ENCODE data around the gene CNGA3. TPM values are rescaled to one million over a fixed set of nuclear protein-coding genes. Genes with fewer than 3 reads are reported as not detected.

Gene CNGA3
- total and polyA plus RNA-seq, 3 experiments from 2014 or later: not detected

- Histone ChIP-seq H3K9me3 (ENCODE audit: low read length) (no peaks in the 10 kb centered on the region), H3K4me1 (ENCODE audit: insufficient read depth, low read length) (no peaks in the 10 kb centered on the region), H3K27me3 (ENCODE audit: insufficient read depth, low read length, poor library complexity, severe bottlenecking) (no peaks in the 10 kb centered on the region), H3K4me3 (ENCODE audit: low read length) (no peak overlapping the region), H3K27ac (ENCODE audit: low read depth, low read length) (no peak overlapping the region), H3K36me3 (ENCODE audit: insufficient read depth, low read length) (no peaks in the 10 kb centered on the region)
- H3K27me3 Mint-ChIP-seq: peaks cover 4 to 29% of the 10 kb centered on the region in 2 donors
- H3K9me3 Mint-ChIP-seq: no peaks in the 10 kb centered on the region
- no peaks in the 10 kb centered on the region for H3K36me3 Mint-ChIP-seq
- H3K4me3 Mint-ChIP-seq: no peak overlapping the region
- ChIA-PET POLR2A (no interaction called here), CTCF (interaction anchor here (1.6 kb wide), 1 partner anchor 583 kb away, joined by 5 read pairs; no protein-coding TSS in a partner anchor)
- H3K27ac Mint-ChIP-seq: no peak overlapping the region
- peaks cover 0 to 3% (median 0%) of the 10 kb centered on the region in 3 donors for H3K4me1 Mint-ChIP-seq
- DNase-seq: no peak
These were observed 43.0 kb downstream of the CNGA3 start for GRCh38 chr2:98389251-98389605.

- no peaks in the 10 kb centered on the region for H3K36me3 Mint-ChIP-seq
- Histone ChIP-seq H3K4me1 (ENCODE audit: insufficient read depth, low read length) (no peaks in the 10 kb centered on the region), H3K36me3 (ENCODE audit: insufficient read depth, low read length) (no peaks in the 10 kb centered on the region), H3K27ac (ENCODE audit: low read depth, low read length) (no peak overlapping the region), H3K9me3 (ENCODE audit: low read length) (no peaks in the 10 kb centered on the region), H3K4me3 (ENCODE audit: low read length) (no peak overlapping the region), H3K27me3 (ENCODE audit: insufficient read depth, low read length, poor library complexity, severe bottlenecking) (no peaks in the 10 kb centered on the region)
- H3K27ac Mint-ChIP-seq: no peak overlapping the region
- peaks cover 3 to 30% of the 10 kb centered on the region in 2 donors for H3K27me3 Mint-ChIP-seq
- no peaks in the 10 kb centered on the region for H3K4me1 Mint-ChIP-seq
- H3K9me3 Mint-ChIP-seq: no peaks in the 10 kb centered on the region
- POLR2A ChIA-PET: no interaction called here
- no peak overlapping the region for H3K4me3 Mint-ChIP-seq
- DNase-seq: no peak
- CTCF ChIA-PET: no interaction called here
These were observed 44.6 kb downstream of the CNGA3 start for GRCh38 chr2:98390571-98391476.

DNA sequence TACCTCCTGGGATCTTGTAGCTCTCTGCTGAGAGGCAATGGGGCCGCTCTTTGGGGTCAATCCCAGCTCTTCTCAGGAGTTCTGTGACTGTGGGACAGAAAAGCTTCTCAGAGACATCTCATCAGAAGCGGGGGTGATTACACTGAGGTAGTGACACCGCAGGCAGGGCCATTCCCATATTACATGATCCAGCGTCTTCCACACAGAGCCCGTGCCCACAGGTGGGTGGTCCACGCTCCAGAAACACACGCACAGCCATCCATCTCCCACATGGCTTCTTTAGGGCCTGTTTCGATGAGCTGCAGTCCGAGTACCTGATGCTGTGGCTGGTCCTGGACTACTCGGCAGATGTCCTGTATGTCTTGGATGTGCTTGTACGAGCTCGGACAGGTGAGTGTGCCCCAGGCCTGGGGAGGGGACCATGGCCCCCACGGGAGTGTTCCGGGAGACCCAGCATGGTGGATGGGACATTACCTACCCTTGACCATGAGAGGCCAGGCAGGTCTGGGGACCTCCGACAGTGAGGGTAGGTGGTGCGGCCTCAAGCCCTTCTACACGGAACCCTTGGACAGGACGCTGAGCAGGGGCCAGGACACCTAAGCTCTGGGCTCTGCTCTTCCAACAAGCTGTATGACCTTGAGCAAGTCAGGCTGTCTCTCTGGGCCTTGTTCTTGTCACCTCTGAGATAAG is 45.5 kb downstream of the CNGA3 start:
- Histone ChIP-seq H3K36me3 (ENCODE audit: insufficient read depth, low read length) (no peaks in the 10 kb centered on the region), H3K4me3 (ENCODE audit: low read length) (no peak overlapping the region), H3K9me3 (ENCODE audit: low read length) (no peaks in the 10 kb centered on the region), H3K27ac (ENCODE audit: low read depth, low read length) (no peak overlapping the region), H3K27me3 (ENCODE audit: insufficient read depth, low read length, poor library complexity, severe bottlenecking) (no peaks in the 10 kb centered on the region), H3K4me1 (ENCODE audit: insufficient read depth, low read length) (no peaks in the 10 kb centered on the region)
- no peaks in the 10 kb centered on the region for H3K9me3 Mint-ChIP-seq
- H3K36me3 Mint-ChIP-seq: no peaks in the 10 kb centered on the region
- ChIA-PET CTCF (interaction anchor here (1.3 kb wide), 1 partner anchor 73 kb away, joined by 4 read pairs; no protein-coding TSS in a partner anchor), POLR2A (no interaction called here)
- DNase-seq: no peak
- no peak overlapping the region for H3K4me3 Mint-ChIP-seq
- no peak overlapping the region for H3K27ac Mint-ChIP-seq
- peaks cover 6 to 31% of the 10 kb centered on the region in 2 donors for H3K27me3 Mint-ChIP-seq
- H3K4me1 Mint-ChIP-seq: no peaks in the 10 kb centered on the region

DNA sequence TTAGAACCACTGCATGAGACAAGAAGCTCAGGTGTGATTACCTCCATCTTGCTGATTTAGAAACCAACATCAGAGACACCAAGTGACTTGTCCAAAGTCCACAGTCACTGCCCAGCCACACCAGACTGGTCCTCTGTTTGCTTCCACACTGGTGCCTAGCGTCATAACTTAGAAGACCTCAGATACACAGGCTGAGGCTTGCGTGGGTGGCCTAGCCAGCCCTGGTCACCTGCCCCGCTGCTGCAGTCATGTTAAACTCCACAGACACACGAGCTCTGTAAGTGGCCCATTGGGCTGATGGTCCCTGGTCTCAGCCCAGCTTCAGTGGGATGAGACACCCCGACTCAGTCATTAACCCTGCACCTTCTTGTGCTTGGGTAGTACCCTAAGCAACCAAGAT is 47.1 kb downstream of the CNGA3 start:
- H3K9me3 Mint-ChIP-seq: no peaks in the 10 kb centered on the region

DNA sequence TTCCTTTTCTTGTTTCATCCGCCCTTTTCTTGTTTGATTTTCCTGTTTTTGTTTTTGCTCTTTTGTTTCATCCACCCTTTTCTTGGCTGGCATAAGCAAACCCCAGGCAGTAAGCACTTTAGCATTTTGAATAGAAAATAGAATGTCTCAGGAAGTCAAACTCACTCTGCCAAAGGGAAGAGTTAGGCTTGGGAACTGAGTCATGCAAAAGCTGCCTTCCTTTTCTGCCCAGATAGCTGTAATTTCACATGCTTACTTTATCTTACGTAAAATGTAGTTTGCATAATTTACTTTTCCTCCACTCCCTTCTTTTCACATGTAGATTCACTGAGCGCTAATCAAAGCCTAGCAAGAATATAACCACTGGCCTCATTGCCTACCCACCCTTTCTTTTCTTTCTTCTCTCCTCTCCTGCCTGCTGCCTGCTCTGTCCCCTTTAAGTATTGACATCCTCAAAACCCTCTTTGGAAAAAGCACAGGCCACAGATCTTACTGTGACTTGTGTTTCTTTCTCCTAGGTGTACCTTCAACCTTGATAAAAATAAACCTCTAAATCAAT is 48.4 kb downstream of the CNGA3 start:
- POLR2A ChIA-PET: no interaction called here
- H3K36me3 Mint-ChIP-seq: no peaks in the 10 kb centered on the region
- no peaks in the 10 kb centered on the region for H3K36me3 ChIP-seq (ENCODE audit: insufficient read depth, low read length)
- no peaks in the 10 kb centered on the region for H3K9me3 Mint-ChIP-seq
- H3K9me3 ChIP-seq (ENCODE audit: low read length): no peaks in the 10 kb centered on the region
- no peak overlapping the region for H3K4me3 Mint-ChIP-seq
- CTCF ChIA-PET: no interaction called here
- H3K4me1 Mint-ChIP-seq: no peaks in the 10 kb centered on the region
- no peak overlapping the region for H3K27ac ChIP-seq (ENCODE audit: low read depth, low read length)
- DNase-seq: no peak
- no peaks in the 10 kb centered on the region for H3K4me1 ChIP-seq (ENCODE audit: insufficient read depth, low read length)
- no peak overlapping the region for H3K4me3 ChIP-seq (ENCODE audit: low read length)
- H3K27me3 Mint-ChIP-seq: peaks cover 14 to 49% of the 10 kb centered on the region in 2 donors
- H3K27me3 ChIP-seq (ENCODE audit: insufficient read depth, low read length, poor library complexity, severe bottlenecking): no peaks in the 10 kb centered on the region
- H3K27ac Mint-ChIP-seq: no peak overlapping the region

More for the DNA sequence above, 47.1 kb downstream of the CNGA3 start:
- ChIA-PET CTCF (interaction anchor here (1.0 kb wide), 1 partner anchor 11 kb away, joined by 3 read pairs; no protein-coding TSS in a partner anchor), POLR2A (no interaction called here)
- no peak overlapping the region for H3K4me3 ChIP-seq (ENCODE audit: low read length)
- H3K27me3 ChIP-seq (ENCODE audit: insufficient read depth, low read length, poor library complexity, severe bottlenecking): no peaks in the 10 kb centered on the region
- Mint-ChIP-seq H3K27me3 (peaks cover 9 to 38% of the 10 kb centered on the region in 2 donors), H3K4me3 (no peak overlapping the region), H3K36me3 (no peaks in the 10 kb centered on the region), H3K4me1 (no peaks in the 10 kb centered on the region), H3K27ac (no peak overlapping the region)
- H3K9me3 ChIP-seq (ENCODE audit: low read length): no peaks in the 10 kb centered on the region
- no peaks in the 10 kb centered on the region for H3K4me1 ChIP-seq (ENCODE audit: insufficient read depth, low read length)
- no peak overlapping the region for H3K27ac ChIP-seq (ENCODE audit: low read depth, low read length)
- no peak for DNase-seq
- no peaks in the 10 kb centered on the region for H3K36me3 ChIP-seq (ENCODE audit: insufficient read depth, low read length)

DNA sequence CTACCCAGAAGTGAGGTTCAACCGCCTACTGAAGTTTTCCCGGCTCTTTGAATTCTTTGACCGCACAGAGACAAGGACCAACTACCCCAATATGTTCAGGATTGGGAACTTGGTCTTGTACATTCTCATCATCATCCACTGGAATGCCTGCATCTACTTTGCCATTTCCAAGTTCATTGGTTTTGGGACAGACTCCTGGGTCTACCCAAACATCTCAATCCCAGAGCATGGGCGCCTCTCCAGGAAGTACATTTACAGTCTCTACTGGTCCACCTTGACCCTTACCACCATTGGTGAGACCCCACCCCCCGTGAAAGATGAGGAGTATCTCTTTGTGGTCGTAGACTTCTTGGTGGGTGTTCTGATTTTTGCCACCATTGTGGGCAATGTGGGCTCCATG is 49.7 kb downstream of the CNGA3 start:
- Mint-ChIP-seq H3K4me3 (no peak overlapping the region), H3K27ac (no peak overlapping the region), H3K27me3 (peaks cover 20 to 57% of the 10 kb centered on the region in 2 donors), H3K36me3 (no peaks in the 10 kb centered on the region), H3K9me3 (no peaks in the 10 kb centered on the region), H3K4me1 (no peaks in the 10 kb centered on the region)
- no peak for DNase-seq
- Histone ChIP-seq H3K27me3 (ENCODE audit: insufficient read depth, low read length, poor library complexity, severe bottlenecking) (no peaks in the 10 kb centered on the region), H3K27ac (ENCODE audit: low read depth, low read length) (no peak overlapping the region), H3K9me3 (ENCODE audit: low read length) (no peaks in the 10 kb centered on the region), H3K4me3 (ENCODE audit: low read length) (no peak overlapping the region), H3K4me1 (ENCODE audit: insufficient read depth, low read length) (no peaks in the 10 kb centered on the region), H3K36me3 (ENCODE audit: insufficient read depth, low read length) (no peaks in the 10 kb centered on the region)
- POLR2A ChIA-PET: no interaction called here
- CTCF ChIA-PET: no interaction called here

- no peaks in the 10 kb centered on the region for H3K9me3 ChIP-seq (ENCODE audit: low read length)
- Mint-ChIP-seq H3K27ac (no peak overlapping the region), H3K4me3 (no peak overlapping the region), H3K4me1 (peaks cover 0 to 7% (median 6%) of the 10 kb centered on the region in 3 donors), H3K36me3 (no peaks in the 10 kb centered on the region), H3K9me3 (no peaks in the 10 kb centered on the region), H3K27me3 (peaks cover 21 to 65% of the 10 kb centered on the region in 2 donors)
- no peak for DNase-seq
- CTCF ChIA-PET: no interaction called here
- H3K4me1 ChIP-seq (ENCODE audit: insufficient read depth, low read length): no peaks in the 10 kb centered on the region
- no peak overlapping the region for H3K4me3 ChIP-seq (ENCODE audit: low read length)
- H3K27me3 ChIP-seq (ENCODE audit: insufficient read depth, low read length, poor library complexity, severe bottlenecking): no peaks in the 10 kb centered on the region
- no peak overlapping the region for H3K27ac ChIP-seq (ENCODE audit: low read depth, low read length)
- POLR2A ChIA-PET: no interaction called here
- no peaks in the 10 kb centered on the region for H3K36me3 ChIP-seq (ENCODE audit: insufficient read depth, low read length)
These were observed 50.6 kb downstream of the CNGA3 start for GRCh38 chr2:98396745-98397355.

- H3K27me3 Mint-ChIP-seq: peaks cover 18 to 66% of the 10 kb centered on the region in 2 donors
- CTCF ChIA-PET: no interaction called here
- H3K27me3 ChIP-seq (ENCODE audit: insufficient read depth, low read length, poor library complexity, severe bottlenecking): no peaks in the 10 kb centered on the region
- no peaks in the 10 kb centered on the region for H3K9me3 Mint-ChIP-seq
- no peaks in the 10 kb centered on the region for H3K36me3 ChIP-seq (ENCODE audit: insufficient read depth, low read length)
- POLR2A ChIA-PET: no interaction called here
- no peaks in the 10 kb centered on the region for H3K4me1 ChIP-seq (ENCODE audit: insufficient read depth, low read length)
- peaks cover 0 to 7% (median 6%) of the 10 kb centered on the region in 3 donors for H3K4me1 Mint-ChIP-seq
- H3K27ac ChIP-seq (ENCODE audit: low read depth, low read length): no peak overlapping the region
- no peak overlapping the region for H3K4me3 Mint-ChIP-seq
- H3K9me3 ChIP-seq (ENCODE audit: low read length): no peaks in the 10 kb centered on the region
- no peak overlapping the region for H3K27ac Mint-ChIP-seq
- no peak overlapping the region for H3K4me3 ChIP-seq (ENCODE audit: low read length)
- no peak for DNase-seq
- no peaks in the 10 kb centered on the region for H3K36me3 Mint-ChIP-seq
These were observed 52.9 kb downstream of the CNGA3 start for GRCh38 chr2:98399140-98399539.

All from CD8-positive, alpha-beta memory T cell (primary cell).